OCI-LY3 (cell line): ENCODE data around the gene TMX4.
A peak's percentile ranks its signal among the peaks of the same experiment; 100 is the strongest.

Experiments used
- H2AFZ ChIP-seq: fragments of 200-600, 300-600 bp; shearing (Covaris generic); 2 replicates; pipeline ENCODE4 v1.6.0; 2014; ENCODE audit warnings: antibody characterized with exemption, low read depth, low read length
- H3K27ac ChIP-seq: fragments of 200-600, 300-600 bp; sonication (generic); 2 replicates; pipeline ENCODE4 v1.5.1; 2014; ENCODE audit warnings: mild to moderate bottlenecking, low read length, moderate library complexity, mixed read lengths
- H3K27me3 ChIP-seq: fragments of 200-600, 300-600 bp; sonication (generic); 2 replicates; pipeline ENCODE4 v1.6.1; 2014; ENCODE audit warnings: low read depth, low read length, mixed read lengths
- H3K36me3 ChIP-seq: fragments of 200-600, 300-600 bp; sonication (generic); replicated peaks from 2 replicates; pipeline ENCODE3; 2014; ENCODE audit warnings: low read depth, low read length, mixed read lengths
- H3K4me1 ChIP-seq: fragments of 300-600, 200-600 bp; sonication (generic); 2 replicates; pipeline ENCODE4 v1.6.1; 2014; ENCODE audit warnings: low read length, mixed read lengths
- H3K4me2 ChIP-seq: fragments of 200-600, 300-600 bp; sonication (generic); 2 replicates; pipeline ENCODE4 v1.6.1; 2014; ENCODE audit warnings: low read length, mixed read lengths
- H3K4me3 ChIP-seq: fragments of 300-600, 200-600 bp; sonication (generic); 2 replicates; pipeline ENCODE4 v1.5.1; 2014; ENCODE audit warnings: antibody characterized with exemption, mild to moderate bottlenecking, low read length, moderate library complexity
- H3K79me2 ChIP-seq: fragments of 300-600, 200-600 bp; shearing (Covaris generic); 2 replicates; pipeline ENCODE4 v1.6.1; 2014; ENCODE audit warnings: mild to moderate bottlenecking, low read length, mixed read lengths
- H3K9ac ChIP-seq: fragments of 300-600, 200-600 bp; shearing (Covaris generic); 2 replicates; pipeline ENCODE4 v1.6.0; 2014; ENCODE audit warnings: mild to moderate bottlenecking, low read length, moderate library complexity
- H3K9me3 ChIP-seq: fragments of 200-600, 300-600 bp; shearing (Covaris generic); 2 replicates; pipeline ENCODE4 v1.6.1; 2014; ENCODE audit warnings: low read length, mixed read lengths; ENCODE audit not compliant: insufficient read depth
- H4K20me1 ChIP-seq: fragments of 200-600, 300-600 bp; sonication (generic); 2 replicates; pipeline ENCODE4 v1.6.1; 2016; ENCODE audit warnings: low read length, mixed read lengths; ENCODE audit not compliant: insufficient read depth
- CTCF ChIP-seq: fragments of 200-600, 300-600 bp; sonication (generic); IDR thresholded peaks from 2 replicates; pipeline ENCODE4 v1.5.1; 2014; ENCODE audit warnings: antibody characterized with exemption, low read length, low read depth
- EZH2phosphoT487 ChIP-seq: fragments of 200-600 bp; shearing (Covaris generic); IDR thresholded peaks from 2 replicates; pipeline ENCODE4 v1.6.1; 2018; ENCODE audit warnings: antibody characterized with exemption, mixed run types, low read depth

TMX4 gene

GRCh38 chr20:8019246-8019997 lies at the start of gene TMX4:
TMX4 (minus strand) TSS chr20:8019761; CDS start chr20:8019613, 148 bp downstream.
- Histone ChIP-seq H3K4me3 (peak within 1 kb of the TSS; percentile 80), H3K9ac (peak within 1 kb of the TSS; percentile 73), H2AFZ (peak within 1 kb of the TSS; percentile 72), H3K4me1 (peaks cover 13% of the 10 kb centered on the region), H4K20me1 (no peaks in the 10 kb centered on the region), H3K79me2 (no peaks in the 10 kb centered on the region), H3K27ac (peak within 1 kb of the TSS; percentile 42), H3K9me3 (no peaks in the 10 kb centered on the region), H3K4me2 (peak within 1 kb of the TSS; percentile 59), H3K36me3 (no peaks in the 10 kb centered on the region), H3K27me3 (peaks cover 7% of the 10 kb centered on the region)
- TF ChIP-seq EZH2phosphoT487 (no peak), CTCF (peak; percentile 19; the same call in 1 of the 2 replicates)

GRCh38 chr20:8067082-8067481 lies 47.5 kb upstream of the TMX4 start:
- no peaks in the 10 kb centered on the region for H3K4me1 ChIP-seq
- H3K27me3 ChIP-seq = peaks cover 9% of the 10 kb centered on the region; the same call in 1 of the 2 replicates
- no peak overlapping the region for H3K4me2 ChIP-seq
- TF ChIP-seq CTCF = no peak
- TF ChIP-seq EZH2phosphoT487 = no peak
- no peak overlapping the region for H3K4me3 ChIP-seq
- no peak overlapping the region for H3K9ac ChIP-seq
- no peaks in the 10 kb centered on the region for H4K20me1 ChIP-seq
- H3K9me3 ChIP-seq = no peaks in the 10 kb centered on the region
- H3K79me2 ChIP-seq = no peaks in the 10 kb centered on the region
- H2AFZ ChIP-seq = no peak overlapping the region
- no peaks in the 10 kb centered on the region for H3K36me3 ChIP-seq
- H3K27ac ChIP-seq = no peak overlapping the region

- Histone ChIP-seq H3K4me2 (no peak overlapping the region), H3K9me3 (no peaks in the 10 kb centered on the region), H3K27ac (no peak overlapping the region), H3K79me2 (no peaks in the 10 kb centered on the region), H3K4me1 (no peaks in the 10 kb centered on the region), H4K20me1 (no peaks in the 10 kb centered on the region), H3K36me3 (no peaks in the 10 kb centered on the region), H2AFZ (no peak overlapping the region), H3K9ac (no peak overlapping the region), H3K27me3 (peaks cover 9% of the 10 kb centered on the region; the same call in 1 of the 2 replicates), H3K4me3 (no peak overlapping the region)
- TF ChIP-seq EZH2phosphoT487 (no peak), CTCF (no peak)
Measured at GRCh38 chr20:8066662-8067061, 47.1 kb upstream of the TMX4 start.

GRCh38 chr20:8065691-8066090 lies 46.1 kb upstream of the TMX4 start:
- no peaks in the 10 kb centered on the region for H3K9me3 ChIP-seq
- H3K4me2 ChIP-seq = no peak overlapping the region

More at GRCh38 chr20:8065691-8066090, 46.1 kb upstream of the TMX4 start:
- Histone ChIP-seq H3K27ac (no peak overlapping the region), H3K4me3 (no peak overlapping the region), H3K4me1 (no peaks in the 10 kb centered on the region), H3K9ac (no peak overlapping the region), H3K79me2 (no peaks in the 10 kb centered on the region), H3K36me3 (no peaks in the 10 kb centered on the region), H3K27me3 (peaks cover 9% of the 10 kb centered on the region; the same call in 1 of the 2 replicates), H4K20me1 (no peaks in the 10 kb centered on the region), H2AFZ (no peak overlapping the region)
- TF ChIP-seq EZH2phosphoT487 = no peak
- no peak for TF ChIP-seq CTCF
